Upper lobe of left lung (tissue), 6 donors: Measurements from ENCODE around the gene TMTC1. TPM values are rescaled to one million over a fixed set of nuclear protein-coding genes. Genes with fewer than 3 reads are reported as not detected.

Experiments
- ATAC-seq, 2 donors: fragments of 200-7000 bp; cut with Tn5 transposase; one replicate each; pipeline ENCODE4 v1.9.1; 2022; ENCODE audit warnings: mild to moderate bottlenecking in 2 of 2, moderate library complexity in 2 of 2; ENCODE audit not compliant: low FRiP score in 2 of 2
- DNase-seq, 2 donors: peaks; one replicate each; pipeline ENCODE4 v3.0.0-alpha.2; 2019 to 2020
- H3K27ac ChIP-seq, 4 donors: fragments of 200-600 bp; sonication (generic); one replicate each; pipeline ENCODE4 v1.5.1; 2016 to 2019
- H3K27me3 ChIP-seq, 4 donors: fragments of 200-600 bp; sonication (generic); one replicate each; pipeline ENCODE4 v1.5.1; 2017 to 2019
- H3K36me3 ChIP-seq, 4 donors: fragments of 200-600 bp; sonication (generic); one replicate each; pipeline ENCODE4 v1.5.1; 2016 to 2019
- H3K4me1 ChIP-seq, 4 donors: fragments of 200-600 bp; sonication (generic); one replicate each; pipeline ENCODE4 v1.5.1; 2018 to 2019
- H3K4me3 ChIP-seq, 4 donors: fragments of 200-600 bp; sonication (generic); one replicate each; pipeline ENCODE4 v1.5.1; 2017 to 2019; ENCODE audit warnings: mild to moderate bottlenecking in 2 of 4, moderate library complexity in 1 of 4
- H3K9me3 ChIP-seq, 4 donors: fragments of 200-600 bp; sonication (generic); one replicate each; pipeline ENCODE4 v1.5.1; 2018 to 2019
- EP300 ChIP-seq, 4 donors: sonication (generic); formaldehyde crosslinking; IDR thresholded peaks; one replicate each; pipeline ENCODE4 v1.5.1; 2017; ENCODE audit warnings: antibody characterized with exemption in 4 of 4, control low read depth in 2 of 4
- POLR2A ChIP-seq, 4 donors: fragments of 450-650 bp; IDR thresholded peaks; one replicate each; pipeline ENCODE4 v1.5.1; 2016 to 2017; ENCODE audit warnings: antibody characterized with exemption in 4 of 4, mild to moderate bottlenecking in 2 of 4
- POLR2AphosphoS5 ChIP-seq, 2 donors: sonication (generic); formaldehyde crosslinking; IDR thresholded peaks; one replicate each; pipeline ENCODE4 v1.5.1; 2017; ENCODE audit warnings: antibody characterized with exemption in 2 of 2
- WGBS, 2 donors: methylation state at CpG; one replicate each; pipeline ENCODE4 v1.1.5; 2017 to 2018; 5-methylcytosine and 5-hydroxymethylcytosine counted together
- total RNA-seq, 6 donors: library from RNA; depleted of rRNA in 4 of 6; stranded (reverse); fragments of >200 nt in 4 of 6; gene quantifications; one replicate each; pipeline versions ENCODE4 v1.1.0 to v1.2.1, GENCODE V29; 2016 to 2021
- TF ChIP-seq, protein P1 (sequence below), 6 experiments: fragments of 450-650 bp in 4 of 6; fragments of 200-600 bp in 2 of 6; sonication (generic) in 2 of 6; IDR thresholded peaks; one replicate each; pipeline ENCODE4 v1.5.1; 2016 to 2019; ENCODE audit warnings: antibody characterized with exemption in 6 of 6
- donor health status: DM: no; HTN: no; CAD: no; lungs with moderate emphysema.
- donor health status: DM: no; HTN: yes; CAD: no; lungs with severe emphysema.

Gene TMTC1
- total RNA-seq, 6 donors from 2014 or later: 25.1 to 39.3 (median 29.7) TPM

DNA sequence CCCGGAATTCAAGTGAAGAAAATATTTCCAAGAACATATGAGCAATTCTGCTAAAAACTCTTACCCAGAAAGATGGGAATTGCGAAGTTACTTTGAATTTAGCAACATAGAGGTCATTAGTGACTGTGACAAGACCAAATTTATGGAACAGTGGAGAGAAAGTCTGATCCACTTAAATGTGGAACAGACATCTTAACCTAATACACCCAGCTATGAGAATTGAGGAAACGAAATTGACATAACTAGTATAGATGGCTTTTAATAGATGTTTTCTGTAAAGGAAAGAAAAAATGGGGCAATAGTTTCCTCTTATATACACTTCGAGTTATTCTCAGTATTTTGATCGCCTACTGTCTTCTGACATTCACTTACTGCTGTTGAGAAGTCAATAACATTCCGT, 290.9 kb downstream of the TMTC1 start:
- TF ChIP-seq POLR2AphosphoS5 (IDR thresholded peaks at IDR 0.05) (no peak), POLR2A (IDR thresholded peaks at IDR 0.05) (no peak), EP300 (IDR thresholded peaks at IDR 0.05) (no peak)
- TF ChIP-seq, protein P1, sequence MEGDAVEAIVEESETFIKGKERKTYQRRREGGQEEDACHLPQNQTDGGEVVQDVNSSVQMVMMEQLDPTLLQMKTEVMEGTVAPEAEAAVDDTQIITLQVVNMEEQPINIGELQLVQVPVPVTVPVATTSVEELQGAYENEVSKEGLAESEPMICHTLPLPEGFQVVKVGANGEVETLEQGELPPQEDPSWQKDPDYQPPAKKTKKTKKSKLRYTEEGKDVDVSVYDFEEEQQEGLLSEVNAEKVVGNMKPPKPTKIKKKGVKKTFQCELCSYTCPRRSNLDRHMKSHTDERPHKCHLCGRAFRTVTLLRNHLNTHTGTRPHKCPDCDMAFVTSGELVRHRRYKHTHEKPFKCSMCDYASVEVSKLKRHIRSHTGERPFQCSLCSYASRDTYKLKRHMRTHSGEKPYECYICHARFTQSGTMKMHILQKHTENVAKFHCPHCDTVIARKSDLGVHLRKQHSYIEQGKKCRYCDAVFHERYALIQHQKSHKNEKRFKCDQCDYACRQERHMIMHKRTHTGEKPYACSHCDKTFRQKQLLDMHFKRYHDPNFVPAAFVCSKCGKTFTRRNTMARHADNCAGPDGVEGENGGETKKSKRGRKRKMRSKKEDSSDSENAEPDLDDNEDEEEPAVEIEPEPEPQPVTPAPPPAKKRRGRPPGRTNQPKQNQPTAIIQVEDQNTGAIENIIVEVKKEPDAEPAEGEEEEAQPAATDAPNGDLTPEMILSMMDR (IDR thresholded peaks at IDR 0.05): no peak
- 77 to 84% methylated on average over 6 of the region's 6 CpGs for WGBS, 2 donors

DNA sequence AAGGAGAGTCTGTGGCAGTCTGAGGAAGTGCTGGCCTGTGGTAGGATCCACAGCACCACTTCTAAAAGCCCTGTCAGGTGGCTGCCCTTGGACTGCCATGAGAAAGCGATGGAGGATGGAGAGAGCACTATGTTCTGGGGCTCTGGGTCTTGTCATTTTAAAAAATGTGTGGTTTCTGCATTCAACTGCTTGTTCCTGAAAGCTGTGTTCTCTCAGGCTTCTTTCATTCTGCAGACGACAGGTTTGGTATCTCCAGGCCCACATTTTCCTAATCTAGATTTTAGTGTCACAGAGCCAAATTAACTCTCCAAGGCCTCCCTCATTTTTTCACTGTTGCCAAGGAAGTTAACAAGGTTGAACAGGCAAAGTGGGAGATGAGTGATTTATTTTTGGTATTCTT, 296.8 kb downstream of the TMTC1 start:
- Histone ChIP-seq H3K4me3 (no peak overlapping the region), H3K4me1 (no peaks in the 10 kb centered on the region), H3K27me3 (no peaks in the 10 kb centered on the region), H3K27ac (no peak overlapping the region), H3K36me3 (no peaks in the 10 kb centered on the region), H3K9me3 (no peaks in the 10 kb centered on the region)
- DNase-seq (no peak), ATAC-seq (no peak)
- TF ChIP-seq EP300 (IDR thresholded peaks at IDR 0.05) (no peak), POLR2AphosphoS5 (IDR thresholded peaks at IDR 0.05) (no peak), POLR2A (IDR thresholded peaks at IDR 0.05) (no peak)
- TF ChIP-seq, protein P1 (IDR thresholded peaks at IDR 0.05): no peak
- 58 to 65% methylated on average over 2 of the region's 2 CpGs for WGBS, 2 donors

More for the DNA sequence above, 290.9 kb downstream of the TMTC1 start:
- peak in 1 of 2 donors; percentile 21 for ATAC-seq
- Histone ChIP-seq H3K9me3 (no peaks in the 10 kb centered on the region), H3K36me3 (no peaks in the 10 kb centered on the region), H3K27me3 (no peaks in the 10 kb centered on the region), H3K27ac (no peak overlapping the region), H3K4me3 (no peak overlapping the region), H3K4me1 (no peaks in the 10 kb centered on the region)
- no peak for DNase-seq

DNA sequence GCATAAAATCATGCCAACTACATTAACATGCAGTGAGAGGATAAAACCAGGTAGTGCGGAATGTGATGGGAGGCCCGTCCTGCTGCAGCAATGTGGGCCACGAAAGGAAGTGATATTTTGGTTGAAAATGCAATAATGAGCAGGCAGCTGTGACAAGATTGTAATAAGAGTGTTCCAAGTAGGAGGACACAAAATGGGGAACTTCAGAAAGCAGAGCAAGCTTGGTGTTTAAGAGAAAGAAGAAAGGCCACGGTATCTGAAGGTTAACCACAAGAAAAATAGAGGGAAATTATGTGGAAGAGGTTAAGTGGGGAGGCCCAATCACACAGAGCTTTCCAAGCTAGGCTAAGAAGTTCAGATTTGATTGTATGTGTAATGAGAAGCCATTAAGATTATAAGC, 320.5 kb downstream of the TMTC1 start:
- Histone ChIP-seq H3K27me3 (no peaks in the 10 kb centered on the region), H3K9me3 (no peaks in the 10 kb centered on the region), H3K27ac (no peak overlapping the region), H3K4me1 (no peaks in the 10 kb centered on the region), H3K36me3 (no peaks in the 10 kb centered on the region), H3K4me3 (no peak overlapping the region)
- DNase-seq (no peak), ATAC-seq (no peak)
- TF ChIP-seq POLR2AphosphoS5 (IDR thresholded peaks at IDR 0.05) (no peak), POLR2A (IDR thresholded peaks at IDR 0.05) (no peak), EP300 (IDR thresholded peaks at IDR 0.05) (no peak)
- TF ChIP-seq, protein P1 (IDR thresholded peaks at IDR 0.05): no peak
- 68 to 71% methylated on average over 4 of the region's 4 CpGs for WGBS, 2 donors

DNA sequence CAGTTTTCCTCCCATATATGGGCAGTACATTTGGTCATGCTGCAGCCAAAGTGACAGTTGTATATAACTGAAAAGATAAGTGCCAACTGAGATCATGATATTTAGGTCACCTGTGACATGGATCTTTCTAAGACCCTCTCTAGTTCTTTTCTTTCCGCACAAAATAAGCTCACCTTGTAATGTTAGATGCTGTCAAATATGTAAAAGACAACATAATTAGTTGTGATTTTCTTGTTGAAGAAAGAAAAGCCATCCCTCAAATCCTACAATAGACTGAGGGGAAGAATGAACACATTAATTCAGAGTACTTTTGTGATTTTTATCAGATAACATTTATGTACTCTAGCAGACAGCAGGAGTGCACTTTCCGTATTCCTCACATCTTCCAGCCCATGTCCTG, 323.7 kb downstream of the TMTC1 start:
- Histone ChIP-seq H3K36me3 (no peaks in the 10 kb centered on the region), H3K4me1 (no peaks in the 10 kb centered on the region), H3K4me3 (no peak overlapping the region), H3K27me3 (no peaks in the 10 kb centered on the region), H3K9me3 (no peaks in the 10 kb centered on the region), H3K27ac (no peak overlapping the region)
- ATAC-seq (no peak), DNase-seq (no peak)
- TF ChIP-seq EP300 (IDR thresholded peaks at IDR 0.05) (no peak), POLR2A (IDR thresholded peaks at IDR 0.05) (no peak), POLR2AphosphoS5 (IDR thresholded peaks at IDR 0.05) (no peak)
- TF ChIP-seq, protein P1 (IDR thresholded peaks at IDR 0.05): no peak
- 71 to 88% methylated on average over 2 of the region's 2 CpGs for WGBS, 2 donors

DNA sequence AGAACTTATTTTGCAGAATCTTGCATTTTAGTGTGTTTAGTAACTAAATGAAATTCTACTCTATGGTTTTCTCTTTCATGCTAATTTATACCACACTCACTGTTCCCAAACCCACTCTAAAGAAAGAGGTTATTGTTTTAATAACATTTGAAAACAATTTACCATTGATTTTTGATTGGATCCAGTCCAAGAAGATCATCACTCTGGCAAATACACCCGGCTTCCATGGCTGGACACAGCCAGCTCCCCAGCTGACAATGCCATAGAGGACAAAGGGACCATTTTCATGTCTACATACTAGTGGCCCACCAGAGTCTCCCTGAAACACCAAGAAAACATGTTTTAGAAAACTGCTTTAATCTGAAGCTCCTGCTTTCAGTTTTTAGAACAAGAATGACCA, 328.7 kb downstream of the TMTC1 start:
- WGBS, 2 donors: 42 to 67% methylated on average over 1 of the region's 1 CpG
- TF ChIP-seq, protein P1 (IDR thresholded peaks at IDR 0.05): no peak
- no peak for TF ChIP-seq POLR2AphosphoS5 (IDR thresholded peaks at IDR 0.05)
- no peak for TF ChIP-seq EP300 (IDR thresholded peaks at IDR 0.05)
- no peaks in the 10 kb centered on the region for H3K27me3 ChIP-seq
- no peaks in the 10 kb centered on the region for H3K4me1 ChIP-seq
- H3K4me3 ChIP-seq: no peak overlapping the region
- no peak for DNase-seq
- H3K36me3 ChIP-seq: no peaks in the 10 kb centered on the region
- H3K9me3 ChIP-seq: no peaks in the 10 kb centered on the region
- no peak for ATAC-seq
- no peak overlapping the region for H3K27ac ChIP-seq
